Sigmoid colon (tissue), 4 donors: ENCODE measurements around the gene MYPN.

Experiments
- EP300 ChIP-seq, 4 donors: sonication (generic); formaldehyde crosslinking; IDR thresholded peaks; one replicate each; pipeline ENCODE4 v1.6.1; 2017; ENCODE audit warnings: antibody characterized with exemption in 4 of 4
- POLR2A ChIP-seq, 2 donors: fragments of 450-650 bp; IDR thresholded peaks; one replicate each; pipeline ENCODE4 v1.6.1; 2016; ENCODE audit warnings: antibody characterized with exemption in 2 of 2, mild to moderate bottlenecking in 2 of 2, moderate library complexity in 2 of 2
- POLR2AphosphoS5 ChIP-seq, 4 donors: sonication (generic); formaldehyde crosslinking; IDR thresholded peaks; one replicate each; pipeline ENCODE4 v1.6.1; 2017; ENCODE audit warnings: antibody characterized with exemption in 4 of 4
- TF ChIP-seq, protein P1 (sequence below), 4 experiments: fragments of 450-650 bp in 3 of 4; fragments of 200-600 bp in 1 of 4; IDR thresholded peaks; one replicate each; pipeline ENCODE4 v1.5.1; 2016 to 2019; ENCODE audit warnings: antibody characterized with exemption in 4 of 4, mild to moderate bottlenecking in 3 of 4, moderate library complexity in 2 of 4

DNA sequence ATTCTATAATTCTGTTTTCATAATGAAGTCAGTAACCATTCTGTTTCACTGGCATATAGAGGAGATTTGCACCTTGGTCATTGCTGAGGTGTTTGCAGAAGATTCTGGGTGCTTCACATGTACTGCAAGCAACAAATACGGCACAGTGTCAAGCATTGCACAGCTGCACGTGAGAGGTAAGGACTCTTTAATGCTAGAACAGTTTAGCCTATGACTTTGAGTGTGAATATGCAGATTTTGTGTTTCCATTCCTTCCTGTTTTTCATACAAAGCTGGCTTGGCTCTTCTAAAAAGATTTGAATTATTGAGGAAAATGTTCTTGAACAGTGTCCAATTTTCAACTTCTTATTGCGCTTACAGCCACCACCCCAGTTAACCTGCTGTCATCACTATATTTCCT is 56.4 kb downstream of the MYPN start:
- TF ChIP-seq, protein P1, sequence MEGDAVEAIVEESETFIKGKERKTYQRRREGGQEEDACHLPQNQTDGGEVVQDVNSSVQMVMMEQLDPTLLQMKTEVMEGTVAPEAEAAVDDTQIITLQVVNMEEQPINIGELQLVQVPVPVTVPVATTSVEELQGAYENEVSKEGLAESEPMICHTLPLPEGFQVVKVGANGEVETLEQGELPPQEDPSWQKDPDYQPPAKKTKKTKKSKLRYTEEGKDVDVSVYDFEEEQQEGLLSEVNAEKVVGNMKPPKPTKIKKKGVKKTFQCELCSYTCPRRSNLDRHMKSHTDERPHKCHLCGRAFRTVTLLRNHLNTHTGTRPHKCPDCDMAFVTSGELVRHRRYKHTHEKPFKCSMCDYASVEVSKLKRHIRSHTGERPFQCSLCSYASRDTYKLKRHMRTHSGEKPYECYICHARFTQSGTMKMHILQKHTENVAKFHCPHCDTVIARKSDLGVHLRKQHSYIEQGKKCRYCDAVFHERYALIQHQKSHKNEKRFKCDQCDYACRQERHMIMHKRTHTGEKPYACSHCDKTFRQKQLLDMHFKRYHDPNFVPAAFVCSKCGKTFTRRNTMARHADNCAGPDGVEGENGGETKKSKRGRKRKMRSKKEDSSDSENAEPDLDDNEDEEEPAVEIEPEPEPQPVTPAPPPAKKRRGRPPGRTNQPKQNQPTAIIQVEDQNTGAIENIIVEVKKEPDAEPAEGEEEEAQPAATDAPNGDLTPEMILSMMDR (IDR thresholded peaks at IDR 0.05), result no peak
- no peak for TF ChIP-seq EP300 (IDR thresholded peaks at IDR 0.05)
- TF ChIP-seq POLR2A (IDR thresholded peaks at IDR 0.05), result no peak
- no peak for TF ChIP-seq POLR2AphosphoS5 (IDR thresholded peaks at IDR 0.05)
